KMS-11 (cell line): ENCODE measurements around the gene AKNAD1.

Experiments used
- H2AFZ ChIP-seq: fragments of 200-600 bp; sonication (generic); 2 replicates; pipeline ENCODE4 v1.6.1; 2016; ENCODE audit warnings: antibody characterized with exemption, mixed run types, low read depth
- H3K27ac ChIP-seq: fragments of 200-600 bp; sonication (generic); 2 replicates; pipeline ENCODE4 v1.6.1; 2016; ENCODE audit warnings: mild to moderate bottlenecking, mixed run types
- H3K27me3 ChIP-seq: fragments of 200-600 bp; sonication (generic); 2 replicates; pipeline ENCODE4 v1.6.1; 2017; ENCODE audit warnings: mild to moderate bottlenecking, low read depth, mixed run types, moderate library complexity; ENCODE audit not compliant: insufficient read depth
- H3K36me3 ChIP-seq: fragments of 200-600 bp; sonication (generic); 2 replicates; pipeline ENCODE4 v1.6.1; 2017; ENCODE audit warnings: mild to moderate bottlenecking, mixed run types; ENCODE audit not compliant: insufficient read depth
- H3K4me1 ChIP-seq: fragments of 200-600 bp; sonication (generic); 2 replicates; pipeline ENCODE4 v1.6.1; 2016; ENCODE audit warnings: mild to moderate bottlenecking, low read depth, mixed run types; ENCODE audit not compliant: poor library complexity, severe bottlenecking
- H3K4me2 ChIP-seq: fragments of 200-600 bp; sonication (generic); 2 replicates; pipeline ENCODE4 v1.7.0; 2016; ENCODE audit warnings: mild to moderate bottlenecking, mixed run types
- H3K4me3 ChIP-seq: fragments of 200-600 bp; sonication (generic); IDR thresholded peaks from 2 replicates; pipeline ENCODE4 v1.6.1; 2017; ENCODE audit warnings: low read depth, low read length, mixed read lengths; ENCODE audit not compliant: insufficient read depth
- H3K79me2 ChIP-seq: fragments of 200-600 bp; sonication (generic); 2 replicates; pipeline ENCODE4 v1.6.1; 2016; ENCODE audit warnings: low read depth, mixed run types; ENCODE audit not compliant: insufficient read depth
- H3K9ac ChIP-seq: fragments of 200-600 bp; sonication (generic); 2 replicates; pipeline ENCODE4 v1.6.1; 2016; ENCODE audit warnings: mild to moderate bottlenecking, mixed run types
- H4K20me1 ChIP-seq: fragments of 200-600 bp; sonication (generic); 2 replicates; pipeline ENCODE4 v1.6.1; 2016; ENCODE audit warnings: mild to moderate bottlenecking, mixed run types; ENCODE audit not compliant: insufficient read depth
- CTCF ChIP-seq: fragments of 200-600 bp; sonication (generic); conservative IDR thresholded peaks from 2 replicates; pipeline ENCODE4 v1.6.1; 2017; ENCODE audit warnings: low read depth, mild to moderate bottlenecking, antibody characterized with exemption, low read length, moderate library complexity, mixed read lengths

AKNAD1 gene

GRCh38 chr1:108848806-108849205, 8.1 kb downstream of the AKNAD1 start:
- TF ChIP-seq CTCF, result no peak
- H3K4me1 ChIP-seq, result no peaks in the 10 kb centered on the region
- no peak overlapping the region for H3K27ac ChIP-seq
- H3K4me2 ChIP-seq, result no peak overlapping the region
- H3K36me3 ChIP-seq, result no peaks in the 10 kb centered on the region
- H3K27me3 ChIP-seq, result no peaks in the 10 kb centered on the region
- no peak overlapping the region for H2AFZ ChIP-seq
- H3K9ac ChIP-seq, result no peak overlapping the region
- no peak overlapping the region for H3K4me3 ChIP-seq
- H4K20me1 ChIP-seq, result no peaks in the 10 kb centered on the region
- no peaks in the 10 kb centered on the region for H3K79me2 ChIP-seq

GRCh38 chr1:108847494-108847893, 9.4 kb downstream of the AKNAD1 start:
- Histone ChIP-seq H3K27me3 (no peaks in the 10 kb centered on the region), H2AFZ (no peak overlapping the region), H3K36me3 (no peaks in the 10 kb centered on the region), H3K79me2 (no peaks in the 10 kb centered on the region), H3K4me2 (no peak overlapping the region), H4K20me1 (no peaks in the 10 kb centered on the region), H3K9ac (no peak overlapping the region), H3K4me3 (no peak overlapping the region), H3K27ac (no peak overlapping the region), H3K4me1 (no peaks in the 10 kb centered on the region)
- TF ChIP-seq CTCF, result no peak

GRCh38 chr1:108845991-108846390, 10.9 kb downstream of the AKNAD1 start:
- Histone ChIP-seq H3K27ac (no peak overlapping the region), H3K36me3 (no peaks in the 10 kb centered on the region), H3K27me3 (no peaks in the 10 kb centered on the region), H3K4me3 (no peak overlapping the region), H4K20me1 (no peaks in the 10 kb centered on the region), H3K4me1 (no peaks in the 10 kb centered on the region), H3K4me2 (no peak overlapping the region), H3K9ac (no peak overlapping the region), H2AFZ (no peak overlapping the region), H3K79me2 (no peaks in the 10 kb centered on the region)
- no peak for TF ChIP-seq CTCF

- H3K36me3 ChIP-seq, result no peaks in the 10 kb centered on the region
- no peaks in the 10 kb centered on the region for H3K4me1 ChIP-seq
- H3K79me2 ChIP-seq, result no peaks in the 10 kb centered on the region
- no peaks in the 10 kb centered on the region for H4K20me1 ChIP-seq
- no peak for TF ChIP-seq CTCF
- H3K4me3 ChIP-seq, result no peak overlapping the region
- H3K27me3 ChIP-seq, result no peaks in the 10 kb centered on the region
- no peak overlapping the region for H3K9ac ChIP-seq
- no peak overlapping the region for H2AFZ ChIP-seq
- no peak overlapping the region for H3K27ac ChIP-seq
- H3K4me2 ChIP-seq, result no peak overlapping the region
Observed at GRCh38 chr1:108845446-108845845, 11.4 kb downstream of the AKNAD1 start.
